DND-41 (cell line): Measurements from ENCODE around the gene POLN.
A peak's percentile ranks its signal among the peaks of the same experiment; 100 is the strongest.

Experiments
- ATAC-seq: fragments of 200-7000 bp; cut with Tn5 transposase; 3 replicates; pipeline ENCODE4 v1.9.1; 2021; ENCODE audit warnings: low read depth; ENCODE audit not compliant: insufficient read depth
- DNase-seq: peaks from one replicate; pipeline ENCODE4 v3.0.0-alpha.2; 2020
- H2AFZ ChIP-seq: 2 replicates; pipeline ENCODE4 v1.6.0; 2012; ENCODE audit warnings: low read depth, low read length
- H3K27ac ChIP-seq: 2 replicates; pipeline ENCODE4 v1.5.1; 2012; ENCODE audit warnings: low read length, inconsistent platforms
- H3K27me3 ChIP-seq: fragments of 200-600 bp; sonication (generic); 2 replicates; pipeline ENCODE4 v1.6.0; 2012; ENCODE audit warnings: low read length, mild to moderate bottlenecking, inconsistent platforms; ENCODE audit not compliant: insufficient read depth, poor library complexity
- H3K36me3 ChIP-seq: 2 replicates; pipeline ENCODE4 v1.5.1; 2012; ENCODE audit warnings: low read length, inconsistent platforms; ENCODE audit not compliant: insufficient read depth
- H3K4me1 ChIP-seq: 2 replicates; pipeline ENCODE4 v1.5.1; 2012; ENCODE audit warnings: mild to moderate bottlenecking, low read length; ENCODE audit not compliant: insufficient read depth
- H3K4me2 ChIP-seq: 2 replicates; pipeline ENCODE4 v1.6.0; 2012; ENCODE audit warnings: mild to moderate bottlenecking, moderate library complexity, low read length, inconsistent platforms; ENCODE audit not compliant: insufficient read depth
- H3K4me3 ChIP-seq, 2 experiments: fragments of 200-600 bp in 1 of 2; shearing (Covaris generic) in 1 of 2; 2 replicates each; pipeline ENCODE4 v1.5.1; 2012 to 2016; ENCODE audit warnings: inconsistent platforms in 2 of 2, low read length in 2 of 2, mild to moderate bottlenecking in 2 of 2, low read depth in 1 of 2, moderate library complexity in 1 of 2
- H3K79me2 ChIP-seq: 2 replicates; pipeline ENCODE4 v1.6.0; 2012; ENCODE audit warnings: low read length, inconsistent platforms; ENCODE audit not compliant: insufficient read depth
- H3K9ac ChIP-seq: 2 replicates; pipeline ENCODE4 v1.6.0; 2012; ENCODE audit warnings: low read depth, mild to moderate bottlenecking, inconsistent platforms, low read length, moderate library complexity
- H3K9me3 ChIP-seq: 2 replicates; pipeline ENCODE4 v1.5.1; 2012; ENCODE audit warnings: low read length, moderate library complexity, mild to moderate bottlenecking, inconsistent platforms; ENCODE audit not compliant: insufficient read depth, severe bottlenecking
- H4K20me1 ChIP-seq: 2 replicates; pipeline ENCODE4 v1.6.0; 2012; ENCODE audit warnings: low read length; ENCODE audit not compliant: insufficient read depth
- CTCF ChIP-seq: IDR thresholded peaks from 2 replicates; pipeline ENCODE4 v1.5.1; 2012; ENCODE audit warnings: borderline replicate concordance, low read length, moderate library complexity, mild to moderate bottlenecking; ENCODE audit not compliant: poor library complexity, severe bottlenecking; ENCODE audit errors: extremely low read depth
- EZH2 ChIP-seq: IDR thresholded peaks from 3 replicates; pipeline ENCODE4 v1.6.1; 2012; ENCODE audit warnings: borderline replicate concordance, low read depth, mild to moderate bottlenecking, moderate library complexity, low read length, inconsistent platforms; ENCODE audit not compliant: severe bottlenecking

POLN gene

DNA sequence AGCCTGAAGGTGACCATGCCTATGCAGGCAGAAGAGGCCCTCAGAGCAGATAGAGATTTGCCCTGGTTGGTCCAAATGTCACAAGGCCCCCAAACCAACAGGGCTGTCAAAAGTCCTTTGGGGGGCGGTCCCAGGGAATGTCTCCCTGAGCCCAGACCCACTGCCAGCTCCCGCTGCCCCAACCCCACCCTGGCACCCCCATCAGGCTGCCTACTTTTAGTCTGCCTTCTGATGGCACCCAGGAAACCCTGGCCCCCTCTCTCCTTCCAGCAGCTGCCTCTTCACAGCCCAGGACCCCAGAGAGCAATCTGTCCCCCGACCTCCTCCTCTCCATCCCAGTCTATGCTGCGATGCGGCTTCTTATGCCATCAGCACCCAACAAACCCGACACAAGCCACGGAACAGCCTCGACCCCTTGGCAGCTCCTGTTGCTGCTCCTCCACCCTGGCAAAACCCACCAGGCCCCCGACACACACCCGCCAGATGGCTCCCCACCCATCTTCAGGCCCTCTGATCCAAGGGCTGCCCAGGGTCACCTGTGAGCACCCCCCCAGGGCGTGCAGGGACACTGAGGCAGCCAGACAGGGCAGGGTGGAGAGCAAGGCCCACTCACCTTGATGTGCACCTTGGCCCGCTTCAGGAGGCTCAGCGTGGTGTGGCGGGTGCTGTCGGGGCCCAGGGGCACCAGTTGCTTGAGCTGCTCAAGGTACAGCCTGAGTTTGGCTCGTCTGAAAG, 10.0 kb upstream of the POLN start:
- no peak overlapping the region for H3K9ac ChIP-seq
- no peaks in the 10 kb centered on the region for H3K27me3 ChIP-seq
- H3K36me3 ChIP-seq: peaks cover 58% of the 10 kb centered on the region
- TF ChIP-seq EZH2 (no peak), CTCF (no peak)
- H3K4me3 ChIP-seq: no peak overlapping the region
- peak; percentile 2 for DNase-seq
- no peaks in the 10 kb centered on the region for H3K79me2 ChIP-seq
- H3K27ac ChIP-seq: no peak overlapping the region; the same call in 1 of the 2 replicates
- no peak for ATAC-seq
- peaks cover 43% of the 10 kb centered on the region for H4K20me1 ChIP-seq
- H2AFZ ChIP-seq: no peak overlapping the region
- H3K4me1 ChIP-seq: no peaks in the 10 kb centered on the region
- H3K4me2 ChIP-seq: no peak overlapping the region
- no peaks in the 10 kb centered on the region for H3K9me3 ChIP-seq

DNA sequence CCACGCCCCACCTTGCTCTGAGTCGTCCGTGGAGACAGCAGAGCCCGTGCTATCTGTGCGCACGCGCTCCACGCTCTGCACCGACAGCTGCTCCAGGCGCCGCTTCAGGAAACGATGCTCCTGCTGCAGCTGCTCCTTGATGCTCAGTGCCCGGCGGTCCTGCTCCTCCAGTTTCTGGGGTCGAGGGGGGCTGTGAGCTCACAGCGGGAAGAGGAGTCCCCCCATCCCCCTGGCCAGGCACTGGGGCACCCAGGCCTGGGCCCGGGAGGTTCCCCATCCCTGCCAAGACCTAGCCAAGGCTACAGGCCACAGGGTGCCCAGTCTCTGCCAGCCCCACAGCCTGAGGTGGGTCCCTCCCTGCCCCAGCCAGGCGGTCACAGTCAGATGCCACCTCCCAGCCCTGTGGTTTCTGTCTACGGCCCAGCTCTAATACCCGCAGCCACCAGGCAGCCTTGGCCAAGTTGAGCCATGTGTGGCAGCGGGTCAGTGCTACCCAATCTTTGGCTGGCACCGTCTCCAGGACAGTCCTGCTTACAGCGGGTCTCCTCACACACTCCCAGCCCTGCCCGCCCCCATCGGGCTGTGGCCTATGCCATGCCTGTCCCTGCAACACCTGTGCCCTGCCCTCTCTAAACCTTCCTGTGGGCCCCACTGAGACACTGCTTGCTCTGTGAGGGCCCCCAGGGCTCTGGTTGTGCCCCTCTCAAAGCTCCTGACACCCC, 9.3 kb upstream of the POLN start:
- ATAC-seq (no peak), DNase-seq (no peak)
- Histone ChIP-seq H3K27ac (no peak overlapping the region), H3K36me3 (peaks cover 52% of the 10 kb centered on the region), H3K79me2 (no peaks in the 10 kb centered on the region), H3K9me3 (no peaks in the 10 kb centered on the region), H3K27me3 (no peaks in the 10 kb centered on the region), H4K20me1 (peaks cover 35% of the 10 kb centered on the region), H3K4me1 (no peaks in the 10 kb centered on the region), H2AFZ (no peak overlapping the region), H3K9ac (no peak overlapping the region), H3K4me2 (no peak overlapping the region), H3K4me3 (no peak overlapping the region)
- no peak for TF ChIP-seq CTCF
- no peak for TF ChIP-seq EZH2

- no peak overlapping the region for H3K9ac ChIP-seq
- H3K79me2 ChIP-seq: no peaks in the 10 kb centered on the region
- no peaks in the 10 kb centered on the region for H3K9me3 ChIP-seq
- H3K27ac ChIP-seq: no peak overlapping the region
- H3K4me1 ChIP-seq: no peaks in the 10 kb centered on the region
- TF ChIP-seq CTCF (no peak), EZH2 (no peak)
- no peaks in the 10 kb centered on the region for H3K27me3 ChIP-seq
- ATAC-seq: no peak
- H3K36me3 ChIP-seq: peaks cover 50% of the 10 kb centered on the region
- H3K4me2 ChIP-seq: no peak overlapping the region
- DNase-seq: no peak
- no peak overlapping the region for H2AFZ ChIP-seq
- H3K4me3 ChIP-seq: no peak overlapping the region
- peaks cover 29% of the 10 kb centered on the region for H4K20me1 ChIP-seq
These were observed 8.6 kb upstream of the POLN start for GRCh38 chr4:2250357-2251072.
